AG04450 (cell line): ENCODE results near the gene LEUTX. TPM values are rescaled to one million over a fixed set of nuclear protein-coding genes. Genes with fewer than 3 reads are reported as not detected.

Source experiments
- CTCF ChIA-PET: fragments of 300-600, 350-600 bp; formaldehyde crosslinking; extraction: SDS; loops from one replicate; lab custom pipeline; 2022; ENCODE audit warnings: antibody characterized with exemption, inconsistent platforms; lab: Charles Lee
- POLR2A ChIA-PET: fragments of 350-600 bp; formaldehyde crosslinking; extraction: SDS; loops from one replicate; lab custom pipeline; 2021; ENCODE audit warnings: antibody characterized with exemption, inconsistent platforms; lab: Yijun Ruan, JAX
- DNase-seq: peaks from one replicate; pipeline ENCODE4 v3.0.0-alpha.2; 2011; ENCODE audit warnings: low read depth, low spot score
- H3K27ac ChIP-seq: one replicate; pipeline ENCODE4 v1.5.1; 2012; ENCODE audit warnings: low read depth, low read length, control low read depth
- H3K27me3 ChIP-seq: one replicate; pipeline ENCODE4 v1.6.0; 2012; ENCODE audit warnings: low read length; ENCODE audit not compliant: control insufficient read depth, insufficient read depth
- H3K4me3 ChIP-seq: 2 replicates; pipeline ENCODE4 v1.5.1; 2011; ENCODE audit warnings: mild to moderate bottlenecking, low read depth, low read length, control low read depth
- H3K9me3 ChIP-seq: 2 replicates; pipeline ENCODE4 v1.5.1; 2012; ENCODE audit warnings: low read length; ENCODE audit not compliant: control insufficient read depth, insufficient read depth
- CTCF ChIP-seq: IDR thresholded peaks from 2 replicates; pipeline ENCODE4 v1.5.1; 2011; ENCODE audit warnings: low read depth, low read length, control low read depth, inconsistent platforms
- polyA plus RNA-seq: library from polyadenylated mRNA; depleted of rRNA; stranded (reverse); fragments of >200 nt; gene quantifications from 2 replicates; pipeline ENCODE4 v1.2.3, GENCODE V29; 2011

LEUTX gene
- polyA plus RNA-seq, 1 experiment: not detected

DNA sequence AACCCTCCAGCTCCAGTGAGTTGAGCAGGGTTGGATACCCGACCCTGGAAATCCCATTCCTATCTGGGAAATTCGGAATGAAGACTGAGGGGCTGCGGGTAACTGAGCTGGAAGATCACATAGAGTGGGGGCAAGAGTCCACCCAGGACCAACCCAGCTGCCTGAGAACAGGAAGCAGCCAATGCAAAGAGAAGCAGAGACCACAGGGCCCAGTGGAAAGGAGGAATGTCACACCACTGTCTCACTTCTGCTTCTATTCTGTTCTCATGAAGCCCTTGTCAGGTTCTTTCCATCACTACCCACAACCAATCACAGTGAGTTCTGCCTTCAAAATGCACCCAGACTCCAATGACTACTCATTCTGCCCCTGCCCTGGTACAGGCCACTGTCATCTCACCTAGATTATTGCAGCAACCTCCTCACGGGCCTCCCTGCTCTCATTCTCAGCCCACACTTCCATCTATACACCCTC, 40.0 kb downstream of the LEUTX start:
- CTCF ChIA-PET: interaction anchor here (1.0 to 2.8 kb wide), 2 partner anchors 26 to 52 kb away, joined by 3 to 11 read pairs; no protein-coding TSS in a partner anchor
- TF ChIP-seq CTCF: no peak

DNA sequence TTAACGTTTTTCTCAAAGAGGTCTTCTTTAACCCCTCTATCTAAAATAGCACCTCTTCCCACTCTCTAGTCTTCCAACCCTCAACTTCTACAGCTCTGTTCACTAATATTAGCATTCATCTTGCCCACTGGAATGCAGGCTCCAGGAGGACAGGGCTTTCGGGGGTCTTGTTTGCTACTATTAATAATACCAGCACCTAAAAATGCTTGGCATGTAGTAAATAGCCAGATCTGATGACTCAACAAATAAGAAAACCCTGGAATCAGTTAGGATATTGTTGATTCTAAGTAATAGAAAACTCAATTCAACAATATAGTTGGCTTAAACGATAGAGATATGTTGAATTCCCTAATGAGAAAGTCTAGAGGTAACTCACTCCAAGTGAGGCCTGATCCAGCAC, 41.1 kb downstream of the LEUTX start:
- H3K9me3 ChIP-seq: no peaks in the 10 kb centered on the region; the same call in 1 of the 2 replicates
- no peak for TF ChIP-seq CTCF
- ChIA-PET POLR2A (no interaction called here), CTCF (interaction anchor here (0.9 to 2.8 kb wide), 2 partner anchors 22 to 27 kb away, joined by 4 to 11 read pairs; no protein-coding TSS in a partner anchor)
- H3K4me3 ChIP-seq: no peak overlapping the region
- no peak for DNase-seq
- H3K27ac ChIP-seq: no peak overlapping the region
- H3K27me3 ChIP-seq: no peaks in the 10 kb centered on the region

More for the DNA sequence above, 40.0 kb downstream of the LEUTX start:
- no peak overlapping the region for H3K4me3 ChIP-seq
- POLR2A ChIA-PET: no interaction called here
- H3K27me3 ChIP-seq: no peaks in the 10 kb centered on the region
- no peaks in the 10 kb centered on the region for H3K9me3 ChIP-seq
- DNase-seq: no peak
- no peak overlapping the region for H3K27ac ChIP-seq

DNA sequence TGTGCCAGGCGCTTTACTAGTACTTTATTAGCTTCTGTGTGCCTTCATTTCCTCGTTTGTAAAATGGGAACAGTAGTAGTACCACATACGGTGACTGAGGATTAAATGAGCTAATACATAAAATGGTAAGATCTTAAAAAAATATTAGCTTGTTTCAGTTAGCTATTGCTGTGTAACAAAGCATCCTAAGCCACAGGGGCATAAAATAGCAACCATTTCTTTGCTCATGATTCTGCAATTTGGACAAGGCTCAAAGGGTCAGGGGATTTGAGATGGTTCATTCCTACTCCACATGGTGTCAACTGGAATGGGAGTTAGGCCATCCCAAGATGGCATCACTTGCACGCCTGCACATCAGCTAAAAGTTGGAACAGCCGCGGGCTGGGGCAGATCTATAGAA, 42.0 kb downstream of the LEUTX start:
- POLR2A ChIA-PET: interaction anchor here (0.6 kb wide), 1 partner anchor 14 kb away, joined by 7 read pairs; the partner anchor contains the start of gene DYRK1B
- no peak for TF ChIP-seq CTCF
- no peak overlapping the region for H3K4me3 ChIP-seq
- DNase-seq: no peak
- H3K9me3 ChIP-seq: no peaks in the 10 kb centered on the region; the same call in 1 of the 2 replicates
- CTCF ChIA-PET: interaction anchor here (0.5 to 2.8 kb wide), 4 partner anchors 23 to 49 kb away, joined by 3 to 11 read pairs (median 8); no protein-coding TSS in a partner anchor
- no peaks in the 10 kb centered on the region for H3K27me3 ChIP-seq
- no peak overlapping the region for H3K27ac ChIP-seq

DNA sequence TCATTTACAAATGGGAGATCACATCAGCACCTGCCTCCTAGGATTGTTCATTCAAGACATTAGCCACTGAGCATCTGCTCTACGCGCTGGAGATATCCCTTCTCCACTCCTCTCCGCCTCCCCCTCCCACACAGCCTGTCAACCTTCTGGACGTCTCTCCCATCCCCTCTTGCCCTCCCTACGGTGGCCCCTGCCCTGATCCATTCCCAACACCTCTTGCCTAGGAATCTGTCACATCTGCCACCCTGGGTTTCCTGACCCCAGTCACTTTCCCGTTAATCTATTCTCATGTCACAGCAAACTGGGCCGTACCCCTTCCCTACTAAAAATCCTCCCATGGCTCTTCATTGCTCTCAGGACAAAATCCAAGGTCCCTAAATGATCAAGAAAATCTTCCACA, 45.0 kb downstream of the LEUTX start:
- no peak overlapping the region for H3K27ac ChIP-seq
- no peak for TF ChIP-seq CTCF
- ChIA-PET CTCF (interaction anchor here (3.4 kb wide), 1 partner anchor 21 kb away, joined by 10 read pairs; no protein-coding TSS in a partner anchor), POLR2A (interaction anchor here (2.2 kb wide), 1 partner anchor 10 kb away, joined by 7 read pairs; the partner anchor contains the start of gene DYRK1B)
- no peak for DNase-seq
- no peaks in the 10 kb centered on the region; the same call in 1 of the 2 replicates for H3K9me3 ChIP-seq
- no peaks in the 10 kb centered on the region for H3K27me3 ChIP-seq
- H3K4me3 ChIP-seq: peak overlapping the region; percentile 82
